ENCODE results near the gene LTBP2.

Gene LTBP2

GRCh38 chr14:74486164-74486563, 125.9 kb downstream of the LTBP2 start:
- no peak for TF ChIP-seq CTCF (IDR thresholded peaks at IDR 0.05; ENCODE audit: borderline replicate concordance, insufficient read depth, low read depth, low read length)
- no peak overlapping the region for H3K4me3 ChIP-seq (ENCODE audit: low read depth, low read length)

- no peak for TF ChIP-seq CTCF (IDR thresholded peaks at IDR 0.05; ENCODE audit: borderline replicate concordance, insufficient read depth, low read depth, low read length)
- no peak overlapping the region for H3K4me3 ChIP-seq (ENCODE audit: low read depth, low read length)
Measured at GRCh38 chr14:74483321-74483720, 128.7 kb downstream of the LTBP2 start.

- no peak for TF ChIP-seq CTCF (IDR thresholded peaks at IDR 0.05; ENCODE audit: borderline replicate concordance, insufficient read depth, low read depth, low read length)
- H3K4me3 ChIP-seq (ENCODE audit: low read depth, low read length) = no peak overlapping the region
Measured at GRCh38 chr14:74482571-74482970, 129.5 kb downstream of the LTBP2 start.

DNA sequence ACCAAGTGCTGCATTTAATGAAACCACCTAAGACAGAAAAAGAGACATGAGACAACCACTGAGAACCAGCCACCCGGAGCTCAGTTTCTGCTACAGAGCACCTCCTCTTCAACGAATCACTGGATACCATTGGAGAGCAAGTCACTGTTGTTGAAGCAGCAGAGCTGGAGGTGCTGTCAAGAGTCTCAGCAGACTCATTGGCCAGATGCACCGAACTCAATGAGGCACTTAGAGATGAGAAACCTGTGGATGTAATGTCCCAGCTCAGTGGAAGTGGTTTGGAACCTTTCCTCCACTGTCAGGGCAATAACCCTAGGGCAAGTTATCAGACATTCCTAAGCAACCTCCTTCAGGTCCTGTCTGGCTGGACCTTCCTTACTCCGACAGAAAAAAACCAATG, 132.0 kb downstream of the LTBP2 start:
- H3K4me3 ChIP-seq (ENCODE audit: low read depth, low read length) = no peak overlapping the region
- no peak for TF ChIP-seq CTCF (IDR thresholded peaks at IDR 0.05; ENCODE audit: borderline replicate concordance, insufficient read depth, low read depth, low read length)

DNA sequence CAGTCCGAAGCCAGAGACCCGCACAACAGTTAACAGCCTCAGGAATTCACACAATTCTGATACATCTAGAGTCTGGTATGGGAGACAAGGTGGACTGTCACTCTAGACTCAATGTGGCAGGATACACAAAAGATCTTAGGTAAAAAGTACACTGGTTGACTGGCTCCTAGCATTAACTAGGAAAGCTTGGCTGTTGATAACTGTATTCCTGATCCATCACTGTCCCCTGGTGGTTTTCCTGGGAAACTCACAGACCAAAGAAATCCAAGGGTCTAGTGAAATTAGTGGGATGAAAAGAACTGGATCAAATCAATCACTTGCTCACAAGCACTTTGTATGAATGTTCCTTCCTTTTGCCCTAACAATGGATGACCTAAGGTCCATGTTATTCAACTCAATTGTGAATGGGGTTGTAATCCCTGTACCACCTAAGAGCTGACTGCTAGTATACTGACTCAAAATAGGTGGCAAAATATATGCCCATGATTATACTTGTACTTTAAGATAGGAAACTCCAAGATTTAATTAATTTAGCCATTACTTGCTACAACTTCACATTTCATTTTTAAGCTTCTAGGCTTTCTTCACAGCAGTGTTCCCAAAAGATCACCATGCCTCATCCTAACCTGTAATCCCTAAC, 132.9 kb downstream of the LTBP2 start:
- peak; percentile 19; the same call in 1 of the 2 replicates for TF ChIP-seq CTCF (IDR thresholded peaks at IDR 0.05; ENCODE audit: borderline replicate concordance, insufficient read depth, low read depth, low read length)
- no peak overlapping the region for H3K4me3 ChIP-seq (ENCODE audit: low read depth, low read length)

GRCh38 chr14:74476607-74477006, 135.4 kb downstream of the LTBP2 start:
- TF ChIP-seq CTCF (IDR thresholded peaks at IDR 0.05; ENCODE audit: borderline replicate concordance, insufficient read depth, low read depth, low read length) = no peak
- H3K4me3 ChIP-seq (ENCODE audit: low read depth, low read length) = no peak overlapping the region

GRCh38 chr14:74476107-74476506, 135.9 kb downstream of the LTBP2 start:
- H3K4me3 ChIP-seq (ENCODE audit: low read depth, low read length) = no peak overlapping the region
- no peak for TF ChIP-seq CTCF (IDR thresholded peaks at IDR 0.05; ENCODE audit: borderline replicate concordance, insufficient read depth, low read depth, low read length)
